Measurements from ENCODE around the gene KMT2D. TPM values are rescaled to one million over a fixed set of nuclear protein-coding genes. Genes with fewer than 3 reads are reported as not detected.
A peak's percentile ranks its signal among the peaks of the same experiment; 100 is the strongest.

KMT2D gene
- polyA plus RNA-seq, 1 experiment, result 9.7 TPM

DNA sequence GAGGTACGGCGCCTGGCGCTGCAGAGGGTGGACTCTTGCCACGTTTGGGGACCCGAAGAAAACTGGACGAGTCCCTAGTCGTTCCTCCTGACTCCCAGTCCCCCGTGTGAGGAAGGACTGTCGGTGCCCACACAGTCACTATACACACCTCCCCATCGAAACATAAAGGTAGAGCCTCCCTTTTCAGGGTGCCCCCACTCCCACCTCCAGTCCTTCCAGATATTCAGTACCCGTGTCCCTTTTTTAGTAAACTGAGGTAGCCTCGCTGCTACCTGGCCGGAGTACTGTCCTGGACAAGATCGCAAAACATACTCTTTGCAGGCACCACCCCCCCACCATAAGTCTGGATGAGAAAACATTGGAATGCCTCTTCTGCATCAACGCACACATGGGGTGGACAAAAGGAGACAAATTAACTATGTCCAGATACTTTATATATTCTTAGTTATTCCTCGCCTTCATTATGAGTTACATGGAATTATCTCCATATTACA lies 610 bp upstream of the KMT2D start:
- peak overlapping the region; percentile 88 for H3K4me3 ChIP-seq (ENCODE audit: low read depth, low read length)
- TF ChIP-seq CTCF (IDR thresholded peaks at IDR 0.05; ENCODE audit: insufficient read depth, low read depth, low read length), result no peak
- H3K27me3 ChIP-seq (ENCODE audit: control insufficient read depth, insufficient read depth, low read length), result no peaks in the 10 kb centered on the region
- ChIA-PET POLR2A (no interaction called here), CTCF (interaction anchor here (0.6 kb wide), 1 partner anchor 230 kb away, joined by 3 read pairs; no protein-coding TSS in a partner anchor)
- no peak for DNase-seq (ENCODE audit: low read depth)
- no peaks in the 10 kb centered on the region for H3K36me3 ChIP-seq (ENCODE audit: control insufficient read depth, insufficient read depth, low read length)

- DNase-seq (ENCODE audit: low read depth), result no peak
- Histone ChIP-seq H3K4me3 (ENCODE audit: low read depth, low read length) (peak overlapping the region; percentile 88), H3K36me3 (ENCODE audit: control insufficient read depth, insufficient read depth, low read length) (peaks cover under 1% of the 10 kb centered on the region; the same call in 1 of the 2 replicates), H3K27me3 (ENCODE audit: control insufficient read depth, insufficient read depth, low read length) (no peaks in the 10 kb centered on the region)
- ChIA-PET POLR2A (no interaction called here), CTCF (interaction anchor here (0.5 to 2.7 kb wide), 10 partner anchors 7 to 63 kb away, joined by 3 to 12 read pairs (median 4); partner anchors contain the start of gene DHH)
- no peak for TF ChIP-seq CTCF (IDR thresholded peaks at IDR 0.05; ENCODE audit: insufficient read depth, low read depth, low read length)
Measured at GRCh38 chr12:49059299-49060171, 1.1 kb downstream of the KMT2D start.

GRCh38 chr12:49059045-49059298 lies 1.6 kb downstream of the KMT2D start:
- Histone ChIP-seq H3K4me3 (ENCODE audit: low read depth, low read length) (peak overlapping the region; percentile 88), H3K36me3 (ENCODE audit: control insufficient read depth, insufficient read depth, low read length) (peaks cover 7% of the 10 kb centered on the region), H3K27me3 (ENCODE audit: control insufficient read depth, insufficient read depth, low read length) (no peaks in the 10 kb centered on the region)
- ChIA-PET POLR2A (no interaction called here), CTCF (interaction anchor here (0.5 to 2.7 kb wide), 10 partner anchors 8 to 62 kb away, joined by 3 to 12 read pairs (median 4); partner anchors contain the start of gene DHH)
- DNase-seq (ENCODE audit: low read depth), result no peak
- TF ChIP-seq CTCF (IDR thresholded peaks at IDR 0.05; ENCODE audit: insufficient read depth, low read depth, low read length), result no peak

- no peak for TF ChIP-seq CTCF (IDR thresholded peaks at IDR 0.05; ENCODE audit: insufficient read depth, low read depth, low read length)
- peak overlapping the region; percentile 88 for H3K4me3 ChIP-seq (ENCODE audit: low read depth, low read length)
- CTCF ChIA-PET, result interaction anchor here (0.5 to 2.7 kb wide), 13 partner anchors 8 to 73 kb away, joined by 3 to 12 read pairs (median 3); partner anchors contain the start of genes DHH and TUBA1B
- POLR2A ChIA-PET, result no interaction called here
- peaks cover 11% of the 10 kb centered on the region for H3K36me3 ChIP-seq (ENCODE audit: control insufficient read depth, insufficient read depth, low read length)
- DNase-seq (ENCODE audit: low read depth), result no peak
- no peaks in the 10 kb centered on the region for H3K27me3 ChIP-seq (ENCODE audit: control insufficient read depth, insufficient read depth, low read length)
Measured at GRCh38 chr12:49058366-49059044, 2.1 kb downstream of the KMT2D start.

GRCh38 chr12:49057888-49058287 lies 2.7 kb downstream of the KMT2D start:
- no peak for TF ChIP-seq CTCF (IDR thresholded peaks at IDR 0.05; ENCODE audit: insufficient read depth, low read depth, low read length)
- peak overlapping the region; percentile 88 for H3K4me3 ChIP-seq (ENCODE audit: low read depth, low read length)
- DNase-seq (ENCODE audit: low read depth), result no peak
- ChIA-PET CTCF (interaction anchor here (0.7 to 2.7 kb wide), 8 partner anchors 10 to 131 kb away, joined by 3 to 12 read pairs (median 4); partner anchors contain the start of genes TUBA1A and TUBA1B), POLR2A (no interaction called here)
- H3K27me3 ChIP-seq (ENCODE audit: control insufficient read depth, insufficient read depth, low read length), result no peaks in the 10 kb centered on the region
- peaks cover 17% of the 10 kb centered on the region for H3K36me3 ChIP-seq (ENCODE audit: control insufficient read depth, insufficient read depth, low read length)
